ENCODE data around the gene ADAMTS15.

ADAMTS15 gene

DNA sequence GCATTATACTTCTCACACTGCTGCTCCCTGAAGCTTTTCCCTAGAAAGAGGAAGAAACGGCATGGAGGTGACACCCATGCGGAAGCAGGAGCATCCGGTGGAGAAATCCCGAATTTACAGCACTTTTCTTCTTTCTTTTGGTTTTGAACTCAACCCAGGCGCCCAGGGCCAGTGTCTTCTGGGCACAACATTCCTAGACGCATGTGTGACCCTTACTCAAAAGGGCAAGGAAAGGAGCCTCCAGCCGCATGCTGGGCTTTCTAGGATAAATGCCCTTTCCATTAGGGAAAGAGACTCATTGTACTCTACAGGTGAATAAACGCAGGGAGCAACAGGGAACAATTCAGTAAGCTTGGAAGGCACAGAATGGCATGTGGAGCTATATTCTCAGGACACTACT, 39.5 kb upstream of the ADAMTS15 start:
- Histone ChIP-seq H3K4me3 (ENCODE audit: low read length in 2 of 2) (no peak overlapping the region), H3K27ac (ENCODE audit: low read depth in 2 of 2, low read length in 2 of 2) (no peak overlapping the region), H3K4me1 (ENCODE audit: control insufficient read depth in 2 of 2, insufficient read depth in 2 of 2, low read length in 2 of 2) (no peaks in the 10 kb centered on the region), H3K9me3 (ENCODE audit: control insufficient read depth in 2 of 2, low read length in 2 of 2) (no peaks in the 10 kb centered on the region), H3K36me3 (ENCODE audit: control insufficient read depth in 2 of 2, insufficient read depth in 2 of 2, low read length in 2 of 2) (no peaks in the 10 kb centered on the region), H3K27me3 (ENCODE audit: control insufficient read depth in 2 of 2, insufficient read depth in 2 of 2, low read length in 2 of 2) (no peaks in the 10 kb centered on the region), H3K9ac (ENCODE audit: low read depth in 1 of 2, low read length in 2 of 2) (no peak overlapping the region)

GRCh38 chr11:130409594-130410388, 38.7 kb upstream of the ADAMTS15 start:
- H3K36me3 ChIP-seq (ENCODE audit: control insufficient read depth in 2 of 2, insufficient read depth in 2 of 2, low read length in 2 of 2), result no peaks in the 10 kb centered on the region
- H3K9ac ChIP-seq (ENCODE audit: low read depth in 1 of 2, low read length in 2 of 2), result no peak overlapping the region
- H3K4me1 ChIP-seq (ENCODE audit: control insufficient read depth in 2 of 2, insufficient read depth in 2 of 2, low read length in 2 of 2), result no peaks in the 10 kb centered on the region
- H3K9me3 ChIP-seq (ENCODE audit: control insufficient read depth in 2 of 2, low read length in 2 of 2), result no peaks in the 10 kb centered on the region
- H3K27ac ChIP-seq (ENCODE audit: low read depth in 2 of 2, low read length in 2 of 2), result no peak overlapping the region
- no peak overlapping the region for H3K4me3 ChIP-seq (ENCODE audit: low read length in 2 of 2)
- no peaks in the 10 kb centered on the region for H3K27me3 ChIP-seq (ENCODE audit: control insufficient read depth in 2 of 2, insufficient read depth in 2 of 2, low read length in 2 of 2)

GRCh38 chr11:130411223-130411622, 37.2 kb upstream of the ADAMTS15 start:
- Histone ChIP-seq H3K9me3 (ENCODE audit: control insufficient read depth in 2 of 2, low read length in 2 of 2) (no peaks in the 10 kb centered on the region), H3K4me1 (ENCODE audit: control insufficient read depth in 2 of 2, insufficient read depth in 2 of 2, low read length in 2 of 2) (no peaks in the 10 kb centered on the region), H3K27me3 (ENCODE audit: control insufficient read depth in 2 of 2, insufficient read depth in 2 of 2, low read length in 2 of 2) (no peaks in the 10 kb centered on the region), H3K9ac (ENCODE audit: low read depth in 1 of 2, low read length in 2 of 2) (no peak overlapping the region), H3K36me3 (ENCODE audit: control insufficient read depth in 2 of 2, insufficient read depth in 2 of 2, low read length in 2 of 2) (no peaks in the 10 kb centered on the region), H3K4me3 (ENCODE audit: low read length in 2 of 2) (no peak overlapping the region), H3K27ac (ENCODE audit: low read depth in 2 of 2, low read length in 2 of 2) (no peak overlapping the region)

- no peak overlapping the region for H3K9ac ChIP-seq (ENCODE audit: low read depth in 1 of 2, low read length in 2 of 2)
- no peak overlapping the region for H3K4me3 ChIP-seq (ENCODE audit: low read length in 2 of 2)
- H3K36me3 ChIP-seq (ENCODE audit: control insufficient read depth in 2 of 2, insufficient read depth in 2 of 2, low read length in 2 of 2), result no peaks in the 10 kb centered on the region
- no peaks in the 10 kb centered on the region for H3K4me1 ChIP-seq (ENCODE audit: control insufficient read depth in 2 of 2, insufficient read depth in 2 of 2, low read length in 2 of 2)
- no peaks in the 10 kb centered on the region for H3K9me3 ChIP-seq (ENCODE audit: control insufficient read depth in 2 of 2, low read length in 2 of 2)
- H3K27me3 ChIP-seq (ENCODE audit: control insufficient read depth in 2 of 2, insufficient read depth in 2 of 2, low read length in 2 of 2), result no peaks in the 10 kb centered on the region
- H3K27ac ChIP-seq (ENCODE audit: low read depth in 2 of 2, low read length in 2 of 2), result no peak overlapping the region
These were observed 34.9 kb upstream of the ADAMTS15 start for GRCh38 chr11:130413405-130414106.

- Histone ChIP-seq H3K27me3 (ENCODE audit: control insufficient read depth in 2 of 2, insufficient read depth in 2 of 2, low read length in 2 of 2) (no peaks in the 10 kb centered on the region), H3K9ac (ENCODE audit: low read depth in 1 of 2, low read length in 2 of 2) (no peak overlapping the region), H3K9me3 (ENCODE audit: control insufficient read depth in 2 of 2, low read length in 2 of 2) (no peaks in the 10 kb centered on the region), H3K27ac (ENCODE audit: low read depth in 2 of 2, low read length in 2 of 2) (no peak overlapping the region), H3K4me3 (ENCODE audit: low read length in 2 of 2) (no peak overlapping the region), H3K36me3 (ENCODE audit: control insufficient read depth in 2 of 2, insufficient read depth in 2 of 2, low read length in 2 of 2) (no peaks in the 10 kb centered on the region), H3K4me1 (ENCODE audit: control insufficient read depth in 2 of 2, insufficient read depth in 2 of 2, low read length in 2 of 2) (no peaks in the 10 kb centered on the region)
These were observed 34.1 kb upstream of the ADAMTS15 start for GRCh38 chr11:130414107-130415080.

GRCh38 chr11:130415731-130416529, 32.5 kb upstream of the ADAMTS15 start:
- no peaks in the 10 kb centered on the region for H3K36me3 ChIP-seq (ENCODE audit: control insufficient read depth in 2 of 2, insufficient read depth in 2 of 2, low read length in 2 of 2)
- no peaks in the 10 kb centered on the region for H3K4me1 ChIP-seq (ENCODE audit: control insufficient read depth in 2 of 2, insufficient read depth in 2 of 2, low read length in 2 of 2)
- H3K27me3 ChIP-seq (ENCODE audit: control insufficient read depth in 2 of 2, insufficient read depth in 2 of 2, low read length in 2 of 2), result no peaks in the 10 kb centered on the region
- H3K27ac ChIP-seq (ENCODE audit: low read depth in 2 of 2, low read length in 2 of 2), result no peak overlapping the region
- no peak overlapping the region for H3K4me3 ChIP-seq (ENCODE audit: low read length in 2 of 2)
- H3K9me3 ChIP-seq (ENCODE audit: control insufficient read depth in 2 of 2, low read length in 2 of 2), result no peaks in the 10 kb centered on the region
- no peak overlapping the region for H3K9ac ChIP-seq (ENCODE audit: low read depth in 1 of 2, low read length in 2 of 2)

DNA sequence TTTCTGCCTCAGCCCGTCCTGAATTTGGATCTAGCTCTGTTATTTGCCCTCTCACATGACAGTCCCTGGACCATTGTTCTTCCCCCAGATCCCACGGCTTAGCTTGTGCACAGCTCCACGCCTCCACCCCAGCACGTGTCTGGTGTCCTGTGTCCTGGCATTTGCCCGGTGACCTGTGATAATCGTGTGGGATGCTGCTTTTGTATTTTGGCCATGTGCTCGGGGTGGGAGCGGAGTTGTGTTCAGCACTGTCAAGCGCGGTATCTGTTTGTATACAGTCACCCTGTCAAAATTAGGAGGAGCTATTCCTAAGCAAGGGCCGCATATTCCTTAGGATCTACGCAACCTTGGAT, 31.9 kb upstream of the ADAMTS15 start:
- Histone ChIP-seq H3K27ac (ENCODE audit: low read depth in 2 of 2, low read length in 2 of 2) (no peak overlapping the region), H3K9me3 (ENCODE audit: control insufficient read depth in 2 of 2, low read length in 2 of 2) (no peaks in the 10 kb centered on the region)

GRCh38 chr11:130416906-130417305, 31.5 kb upstream of the ADAMTS15 start:
- H3K27ac ChIP-seq (ENCODE audit: low read depth in 2 of 2, low read length in 2 of 2), result no peak overlapping the region
- no peaks in the 10 kb centered on the region for H3K4me1 ChIP-seq (ENCODE audit: control insufficient read depth in 2 of 2, insufficient read depth in 2 of 2, low read length in 2 of 2)
- H3K9me3 ChIP-seq (ENCODE audit: control insufficient read depth in 2 of 2, low read length in 2 of 2), result no peaks in the 10 kb centered on the region
- H3K36me3 ChIP-seq (ENCODE audit: control insufficient read depth in 2 of 2, insufficient read depth in 2 of 2, low read length in 2 of 2), result no peaks in the 10 kb centered on the region
- H3K9ac ChIP-seq (ENCODE audit: low read depth in 1 of 2, low read length in 2 of 2), result no peak overlapping the region
- H3K27me3 ChIP-seq (ENCODE audit: control insufficient read depth in 2 of 2, insufficient read depth in 2 of 2, low read length in 2 of 2), result peaks cover 0 to 4% of the 10 kb centered on the region in 2 donors
- H3K4me3 ChIP-seq (ENCODE audit: low read length in 2 of 2), result no peak overlapping the region

More for the DNA sequence above, 31.9 kb upstream of the ADAMTS15 start:
- Histone ChIP-seq H3K4me3 (ENCODE audit: low read length in 2 of 2) (no peak overlapping the region), H3K9ac (ENCODE audit: low read depth in 1 of 2, low read length in 2 of 2) (no peak overlapping the region), H3K4me1 (ENCODE audit: control insufficient read depth in 2 of 2, insufficient read depth in 2 of 2, low read length in 2 of 2) (no peaks in the 10 kb centered on the region), H3K36me3 (ENCODE audit: control insufficient read depth in 2 of 2, insufficient read depth in 2 of 2, low read length in 2 of 2) (no peaks in the 10 kb centered on the region), H3K27me3 (ENCODE audit: control insufficient read depth in 2 of 2, insufficient read depth in 2 of 2, low read length in 2 of 2) (peaks cover 0 to under 1% of the 10 kb centered on the region in 2 donors)

DNA sequence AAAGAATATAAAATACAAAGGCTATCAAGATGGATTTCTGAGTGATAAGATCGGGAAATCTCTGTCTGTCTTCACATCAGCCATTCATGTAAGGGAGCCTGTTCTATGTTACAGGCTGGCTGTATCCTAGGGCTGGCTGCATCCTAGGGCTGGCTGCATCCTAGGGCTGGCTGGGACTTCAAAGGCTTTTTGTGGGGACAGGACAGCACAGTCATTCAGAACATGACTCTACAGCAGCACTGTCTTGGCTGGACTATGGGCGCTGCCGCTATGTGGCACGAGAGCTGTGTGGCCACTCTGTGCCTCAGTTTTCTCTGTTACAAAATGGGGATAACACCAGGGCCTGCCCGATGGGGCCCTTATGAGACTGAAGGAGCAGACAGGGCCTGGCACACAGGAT, 30.2 kb upstream of the ADAMTS15 start:
- Histone ChIP-seq H3K27ac (ENCODE audit: low read depth in 2 of 2, low read length in 2 of 2) (no peak overlapping the region), H3K9ac (ENCODE audit: low read depth in 1 of 2, low read length in 2 of 2) (no peak overlapping the region)

More for the DNA sequence above, 30.2 kb upstream of the ADAMTS15 start:
- no peaks in the 10 kb centered on the region for H3K36me3 ChIP-seq (ENCODE audit: control insufficient read depth in 2 of 2, insufficient read depth in 2 of 2, low read length in 2 of 2)
- H3K27me3 ChIP-seq (ENCODE audit: control insufficient read depth in 2 of 2, insufficient read depth in 2 of 2, low read length in 2 of 2), result peaks cover 0 to 4% of the 10 kb centered on the region in 2 donors
- no peaks in the 10 kb centered on the region for H3K4me1 ChIP-seq (ENCODE audit: control insufficient read depth in 2 of 2, insufficient read depth in 2 of 2, low read length in 2 of 2)
- H3K9me3 ChIP-seq (ENCODE audit: control insufficient read depth in 2 of 2, low read length in 2 of 2), result no peaks in the 10 kb centered on the region
- H3K4me3 ChIP-seq (ENCODE audit: low read length in 2 of 2), result no peak overlapping the region
